Keratinocyte (primary cell): ENCODE results near the gene RDH13. TPM values are rescaled to one million over a fixed set of nuclear protein-coding genes. Genes with fewer than 3 reads are reported as not detected.

Experiments used
- DNase-seq: peaks from one replicate; pipeline ENCODE4 v3.0.0-alpha.2; 2011; ENCODE audit warnings: low read depth, missing footprints, low spot score
- FAIRE-seq: peaks from 2 replicates; lab custom pipeline; 2011; peaks lifted over from hg19 to GRCh38; lab: Jason Lieb, UNC
- H2AFZ ChIP-seq: 2 replicates; pipeline ENCODE4 v1.6.0; 2012; ENCODE audit warnings: low read length, control low read depth, inconsistent platforms; ENCODE audit not compliant: control insufficient read depth
- H3K27ac ChIP-seq: 2 replicates; pipeline ENCODE4 v1.5.1; 2011; ENCODE audit warnings: low read length; ENCODE audit not compliant: control insufficient read depth, insufficient read depth
- H3K27me3 ChIP-seq: 3 replicates; pipeline ENCODE4 v1.6.0; 2011; ENCODE audit warnings: low read length; ENCODE audit not compliant: control insufficient read depth, insufficient read depth; ENCODE audit errors: extremely low read depth
- H3K36me3 ChIP-seq, 2 experiments: 2 replicates in 1 of 2; 3 replicates in 1 of 2; pipeline ENCODE4 v1.5.1; 2011; ENCODE audit warnings: low read length in 2 of 2, mild to moderate bottlenecking in 1 of 2; ENCODE audit not compliant: control insufficient read depth in 2 of 2, insufficient read depth in 2 of 2; ENCODE audit errors: extremely low read depth in 1 of 2
- H3K4me1 ChIP-seq: 3 replicates; pipeline ENCODE4 v1.5.1; 2011; ENCODE audit warnings: low read length; ENCODE audit not compliant: control insufficient read depth, insufficient read depth; ENCODE audit errors: extremely low read depth
- H3K4me2 ChIP-seq: 3 replicates; pipeline ENCODE4 v1.6.0; 2011; ENCODE audit warnings: low read depth, low read length; ENCODE audit not compliant: control insufficient read depth, insufficient read depth; ENCODE audit errors: extremely low read depth
- H3K4me3 ChIP-seq, 3 experiments: fragments of 200-600 bp in 1 of 3; sonication (generic) in 1 of 3; 2 replicates in 2 of 3; 3 replicates in 1 of 3; pipeline ENCODE4 v1.5.1; 2011 to 2016; ENCODE audit warnings: low read length in 3 of 3, mild to moderate bottlenecking in 3 of 3, control low read depth in 2 of 3, inconsistent platforms in 1 of 3, low read depth in 1 of 3, mixed read lengths in 1 of 3, mixed run types in 1 of 3, moderate library complexity in 1 of 3; ENCODE audit not compliant: control insufficient read depth in 2 of 3, insufficient read depth in 2 of 3; ENCODE audit errors: extremely low read depth in 1 of 3
- H3K79me2 ChIP-seq: 2 replicates; pipeline ENCODE4 v1.6.0; 2012; ENCODE audit warnings: low read length; ENCODE audit not compliant: control insufficient read depth, insufficient read depth
- H3K9ac ChIP-seq: 3 replicates; pipeline ENCODE4 v1.6.0; 2011; ENCODE audit warnings: low read length; ENCODE audit not compliant: control insufficient read depth, insufficient read depth; ENCODE audit errors: extremely low read depth
- H3K9me1 ChIP-seq: 3 replicates; pipeline ENCODE4 v1.6.0; 2011; ENCODE audit warnings: low read length; ENCODE audit not compliant: control insufficient read depth, insufficient read depth; ENCODE audit errors: extremely low read depth
- H3K9me3 ChIP-seq: 2 replicates; pipeline ENCODE4 v1.5.1; 2012; ENCODE audit warnings: low read depth, low read length; ENCODE audit not compliant: control insufficient read depth
- H4K20me1 ChIP-seq: 3 replicates; pipeline ENCODE4 v1.6.0; 2011; ENCODE audit warnings: low read length; ENCODE audit not compliant: control insufficient read depth, insufficient read depth; ENCODE audit errors: extremely low read depth
- CTCF ChIP-seq, 3 experiments: IDR thresholded peaks in 1 of 3; conservative IDR thresholded peaks in 1 of 3; optimal IDR thresholded peaks in 1 of 3; 2 replicates in 2 of 3; 3 replicates in 1 of 3; pipeline versions ENCODE3 to v1.5.1; 2011; ENCODE audit warnings: low read length in 3 of 3, mild to moderate bottlenecking in 3 of 3, moderate library complexity in 2 of 3, control low read depth in 1 of 3, inconsistent platforms in 1 of 3; ENCODE audit not compliant: insufficient read depth in 2 of 3; ENCODE audit errors: extremely low read depth in 1 of 3
- EZH2 ChIP-seq: IDR thresholded peaks from one replicate; pipeline ENCODE4 v1.6.1; 2012; ENCODE audit warnings: inconsistent platforms, mild to moderate bottlenecking, low read length, moderate library complexity
- dilution Hi-C: fragments of 300-500 bp; cut with MboI; formaldehyde crosslinking; loops from one replicate; pipeline ENCODE4 v1.7.0; 2020; ENCODE audit warnings: low sequenced_read_pairs; ENCODE audit not compliant: extremely low pct_ligation_motif_present
- polyA plus RNA-seq, 5 experiments: library from polyadenylated mRNA; depleted of rRNA in 3 of 5; stranded (reverse) in 3 of 5; stranded (forward) in 1 of 5; unstranded in 1 of 5; fragments of >200 nt; gene quantifications; 1 replicate in 1 of 5; 2 replicates in 3 of 5; 3 replicates in 1 of 5; pipeline versions ENCODE4 v1.2.1 to v1.2.3, GENCODE V29; 2011 to 2012; ENCODE audit warnings: missing spikeins in 2 of 5, low read depth in 1 of 5, low replicate concordance in 1 of 5

Gene RDH13
- polyA plus RNA-seq, 1 donor (not counting 4 experiments of a cell fraction or from before 2014, with no cell fraction given) = 10.6 TPM

- FAIRE-seq = no peak
- no peaks in the 10 kb centered on the region for H3K9me3 ChIP-seq
- no peak for DNase-seq
- no peak overlapping the region for H3K4me3 ChIP-seq
- no peaks in the 10 kb centered on the region for H3K9me1 ChIP-seq
- no peaks in the 10 kb centered on the region for H3K36me3 ChIP-seq
- H3K4me2 ChIP-seq = no peak overlapping the region
- dilution Hi-C loops = no loop called here
- no peak overlapping the region for H3K27ac ChIP-seq
- no peaks in the 10 kb centered on the region for H4K20me1 ChIP-seq
- no peaks in the 10 kb centered on the region for H3K4me1 ChIP-seq
- H3K79me2 ChIP-seq = no peaks in the 10 kb centered on the region
- no peak overlapping the region for H2AFZ ChIP-seq
- H3K27me3 ChIP-seq = no peaks in the 10 kb centered on the region
- TF ChIP-seq EZH2 (no peak), CTCF (optimal IDR thresholded peaks at IDR 0.05 in 1 of 3, IDR thresholded peaks at IDR 0.05 in 1 of 3, conservative IDR thresholded peaks at IDR 0.05 in 1 of 3; ENCODE audit: extremely low read depth in 1 of 3, insufficient read depth in 2 of 3, low read length in 3 of 3) (no peak)
- H3K9ac ChIP-seq = no peak overlapping the region
Observed at GRCh38 chr19:55018216-55018615, 44.7 kb downstream of the RDH13 start.

- Histone ChIP-seq H3K27ac (no peak overlapping the region), H2AFZ (no peak overlapping the region), H3K79me2 (peaks cover 2% of the 10 kb centered on the region), H3K4me2 (no peak overlapping the region), H3K9me1 (no peaks in the 10 kb centered on the region), H3K9ac (no peak overlapping the region), H3K4me1 (no peaks in the 10 kb centered on the region), H4K20me1 (no peaks in the 10 kb centered on the region), H3K27me3 (no peaks in the 10 kb centered on the region), H3K9me3 (no peaks in the 10 kb centered on the region), H3K4me3 (no peak overlapping the region), H3K36me3 (no peaks in the 10 kb centered on the region)
- dilution Hi-C loops = no loop called here
- no peak for DNase-seq
- no peak for FAIRE-seq
- TF ChIP-seq CTCF (optimal IDR thresholded peaks at IDR 0.05 in 1 of 3, IDR thresholded peaks at IDR 0.05 in 1 of 3, conservative IDR thresholded peaks at IDR 0.05 in 1 of 3; ENCODE audit: extremely low read depth in 1 of 3, insufficient read depth in 2 of 3, low read length in 3 of 3) = no peak
- TF ChIP-seq EZH2 = no peak
Observed at GRCh38 chr19:55016017-55016416, 46.9 kb downstream of the RDH13 start.
